Body of pancreas (tissue), 4 donors: Measurements from ENCODE around the gene HDLBP.

Source experiments
- CTCF ChIP-seq, 7 experiments: fragments of 450-650 bp in 4 of 7; fragments of 200-600 bp in 3 of 7; sonication (generic) in 3 of 7; IDR thresholded peaks; one replicate each; pipeline ENCODE4 v1.5.1; 2016 to 2019; ENCODE audit warnings: antibody characterized with exemption in 7 of 7
- POLR2A ChIP-seq, 3 donors: fragments of 450-650 bp; IDR thresholded peaks; one replicate each; pipeline ENCODE4 v1.6.1; 2016; ENCODE audit warnings: antibody characterized with exemption in 3 of 3, mild to moderate bottlenecking in 2 of 3

GRCh38 chr2:241363426-241363825 is 48.0 kb upstream of the HDLBP start:
- TF ChIP-seq CTCF (IDR thresholded peaks at IDR 0.05) = no peak
- no peak for TF ChIP-seq POLR2A (IDR thresholded peaks at IDR 0.05)
